M059J (cell line): ENCODE data around the gene HNRNPK. TPM values are rescaled to one million over a fixed set of nuclear protein-coding genes. Genes with fewer than 3 reads are reported as not detected.

Experiments
- DNase-seq: peaks from one replicate; pipeline ENCODE4 v3.0.0-alpha.2; 2012; ENCODE audit warnings: low read depth
- total RNA-seq: library from RNA; depleted of rRNA; stranded (reverse); fragments of >200 nt; shearing (Covaris generic); gene quantifications from 2 replicates; pipeline ENCODE4 v1.2.3, GENCODE V29; 2014; rRNA removed

Gene HNRNPK
- 632 and 762 TPM in 2 replicates for total RNA-seq

DNA sequence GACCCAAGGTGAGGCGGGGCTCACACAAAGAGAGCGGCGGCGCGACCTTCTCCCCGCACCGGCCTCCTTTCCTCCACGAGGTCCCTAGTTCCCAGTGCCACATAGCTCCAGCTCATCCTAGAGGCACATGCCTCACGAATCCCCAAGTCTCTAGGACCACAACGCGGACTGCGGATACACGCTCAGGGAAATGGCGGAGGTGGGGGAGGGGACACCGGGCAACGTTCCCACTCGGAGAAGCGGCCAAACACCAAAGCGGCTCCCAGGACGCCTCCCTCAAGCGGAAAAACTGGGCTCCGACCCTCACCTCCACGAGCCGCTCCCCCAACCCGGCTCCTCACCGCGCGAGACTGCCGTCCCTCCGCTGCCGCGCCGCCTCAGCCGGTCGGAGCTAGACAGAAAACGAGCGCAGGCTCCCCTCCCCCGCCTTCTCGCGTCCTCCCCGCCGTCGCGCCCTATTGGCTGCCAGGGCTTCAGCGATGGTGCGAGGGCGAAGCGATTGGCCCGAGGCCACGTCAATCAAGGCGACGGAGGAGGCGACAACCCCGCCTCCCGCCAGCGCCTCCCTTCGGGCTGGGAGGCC is at the start of gene HNRNPK:
TSS of gene HNRNPK (minus strand) at position 404 of the 583 bp plus-strand sequence. CDS start 1,963 bp downstream, outside the sequence.
- DNase-seq, result peak; percentile 96

DNA sequence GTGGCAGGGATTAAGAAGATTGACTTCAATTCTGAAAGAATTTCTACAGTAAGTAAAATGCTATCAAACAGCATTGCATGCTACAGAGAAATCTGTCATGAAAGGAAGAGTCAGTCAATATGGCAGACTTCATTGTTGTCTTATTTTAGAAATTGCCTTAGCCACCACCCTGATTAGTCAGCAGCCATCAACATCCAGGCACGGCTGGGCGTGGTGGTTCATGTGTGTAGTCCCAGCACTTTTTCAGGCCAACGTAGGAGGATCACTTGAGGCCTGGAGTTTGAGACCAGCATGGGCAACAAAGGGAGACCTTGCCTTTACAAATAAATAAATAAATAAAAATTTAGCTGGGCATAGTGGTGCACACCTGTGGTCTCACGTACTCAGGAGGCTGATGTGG is 47.2 kb upstream of the HNRNPK start:
- no peak for DNase-seq

DNA sequence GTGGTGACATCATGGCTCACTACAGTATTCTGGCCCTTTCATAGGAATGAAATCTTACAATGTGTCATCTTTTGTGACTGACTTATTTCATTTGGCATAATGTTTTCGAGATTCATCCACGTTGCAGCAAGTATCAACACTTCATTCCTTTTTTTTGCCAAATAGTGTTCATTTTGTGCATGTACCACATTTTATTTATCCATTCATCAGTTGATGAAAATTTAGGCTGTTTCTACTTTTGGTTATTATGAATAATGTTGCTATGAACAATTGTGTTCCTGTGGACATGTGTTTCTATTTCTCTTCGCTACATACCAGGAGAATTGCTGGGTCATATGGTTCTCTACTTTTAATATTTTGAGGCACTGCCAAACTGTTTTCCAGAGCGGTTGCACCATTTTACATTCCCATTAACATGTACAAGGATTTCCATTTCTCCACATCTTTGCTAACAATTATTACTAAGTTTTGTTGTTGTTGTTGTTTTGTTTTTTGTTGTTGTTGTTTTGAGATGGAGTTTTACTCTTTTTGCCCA is 44.1 kb upstream of the HNRNPK start:
- DNase-seq, result no peak

DNA sequence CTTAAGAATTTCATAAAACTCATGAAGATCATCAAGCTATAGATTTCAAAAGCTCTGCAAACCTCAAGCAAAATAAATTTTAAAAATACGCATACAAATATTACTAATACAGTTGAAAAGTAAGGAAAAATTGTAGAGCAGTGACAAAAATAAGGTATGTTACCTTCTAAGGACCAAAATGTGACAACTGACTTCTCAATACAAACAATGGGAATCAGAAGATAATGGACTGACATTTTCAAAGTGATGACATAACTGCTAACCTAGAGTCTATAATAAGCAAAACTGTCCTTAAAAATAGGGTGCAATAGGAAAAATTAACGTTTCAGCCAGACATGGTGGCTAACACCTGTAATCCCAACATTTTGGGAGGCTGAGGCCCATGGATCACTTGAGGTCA is 27.6 kb upstream of the HNRNPK start:
- no peak for DNase-seq

DNA sequence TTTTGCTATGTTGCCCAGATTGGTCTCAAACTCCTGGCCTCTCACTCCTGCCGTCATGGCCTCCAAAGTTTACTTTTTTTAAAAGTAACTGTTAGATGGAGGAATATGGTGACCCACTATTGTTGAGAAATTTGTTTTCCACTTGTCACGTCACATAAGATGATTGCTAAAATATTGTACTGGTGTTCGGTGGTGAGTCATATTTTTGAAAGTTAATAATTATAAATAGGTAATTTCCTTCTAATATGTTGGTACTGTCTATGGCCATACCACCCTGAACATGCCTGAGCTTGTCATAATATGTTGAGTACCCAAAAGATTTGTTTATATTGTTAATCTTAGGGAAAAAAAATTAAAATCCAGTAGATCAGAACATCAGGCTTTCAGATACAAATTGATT is 23.2 kb upstream of the HNRNPK start:
- DNase-seq, result no peak

DNA sequence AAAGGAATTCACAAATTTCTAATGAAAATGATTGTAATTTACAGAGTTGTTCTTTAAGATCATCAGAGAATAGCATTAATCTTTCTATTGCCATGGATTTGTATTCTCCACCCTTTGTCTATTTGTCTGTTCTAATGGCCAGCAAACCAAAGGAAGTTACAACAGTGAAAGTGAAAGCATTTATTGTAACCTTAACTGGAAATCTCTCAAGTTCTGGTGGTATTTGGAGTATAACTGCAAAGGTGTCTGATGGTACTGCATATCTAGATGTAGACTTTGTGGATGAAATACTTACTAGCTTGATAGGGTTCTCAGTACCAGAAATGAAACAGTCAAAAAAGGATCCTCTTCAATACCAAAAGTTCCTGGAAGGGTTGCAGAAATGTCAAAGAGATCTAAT is 22.3 kb upstream of the HNRNPK start:
- DNase-seq, result peak; percentile 25

DNA sequence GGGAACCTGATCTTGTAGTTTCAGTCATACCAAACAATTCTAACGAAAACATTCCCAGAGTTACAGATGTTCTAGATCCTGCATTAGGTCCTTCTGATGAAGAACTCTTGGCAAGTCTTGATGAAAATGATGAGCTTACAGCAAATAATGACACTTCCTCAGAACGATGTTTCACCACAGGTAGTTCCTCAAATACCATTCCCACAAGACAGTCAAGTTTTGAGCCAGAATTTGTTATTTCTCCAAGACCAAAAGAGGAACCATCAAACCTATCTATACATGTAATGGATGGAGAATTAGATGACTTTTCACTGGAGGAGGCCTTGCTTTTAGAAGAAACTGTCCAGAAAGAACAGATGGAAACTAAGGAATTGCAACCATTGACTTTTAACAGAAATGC is 21.6 kb upstream of the HNRNPK start:
- DNase-seq, result no peak

DNA sequence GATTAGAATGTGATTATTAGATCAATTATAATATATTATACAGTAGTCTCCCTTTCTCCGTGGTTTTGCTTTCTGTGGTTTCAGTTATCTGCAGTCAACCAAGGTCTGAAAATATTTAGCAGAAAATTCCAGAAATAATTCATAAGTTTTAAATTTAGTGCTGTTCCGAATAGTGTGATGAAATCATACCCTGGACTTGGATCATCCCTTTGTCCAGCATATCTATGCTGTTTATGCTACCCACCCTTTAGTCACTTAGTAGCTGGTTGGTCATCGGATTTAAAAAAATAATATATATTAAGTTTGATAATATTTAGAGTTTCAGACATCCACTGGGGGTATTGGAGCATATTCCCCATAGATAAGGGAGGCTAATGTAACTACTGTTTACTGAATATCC is 20.2 kb upstream of the HNRNPK start:
- DNase-seq, result no peak

DNA sequence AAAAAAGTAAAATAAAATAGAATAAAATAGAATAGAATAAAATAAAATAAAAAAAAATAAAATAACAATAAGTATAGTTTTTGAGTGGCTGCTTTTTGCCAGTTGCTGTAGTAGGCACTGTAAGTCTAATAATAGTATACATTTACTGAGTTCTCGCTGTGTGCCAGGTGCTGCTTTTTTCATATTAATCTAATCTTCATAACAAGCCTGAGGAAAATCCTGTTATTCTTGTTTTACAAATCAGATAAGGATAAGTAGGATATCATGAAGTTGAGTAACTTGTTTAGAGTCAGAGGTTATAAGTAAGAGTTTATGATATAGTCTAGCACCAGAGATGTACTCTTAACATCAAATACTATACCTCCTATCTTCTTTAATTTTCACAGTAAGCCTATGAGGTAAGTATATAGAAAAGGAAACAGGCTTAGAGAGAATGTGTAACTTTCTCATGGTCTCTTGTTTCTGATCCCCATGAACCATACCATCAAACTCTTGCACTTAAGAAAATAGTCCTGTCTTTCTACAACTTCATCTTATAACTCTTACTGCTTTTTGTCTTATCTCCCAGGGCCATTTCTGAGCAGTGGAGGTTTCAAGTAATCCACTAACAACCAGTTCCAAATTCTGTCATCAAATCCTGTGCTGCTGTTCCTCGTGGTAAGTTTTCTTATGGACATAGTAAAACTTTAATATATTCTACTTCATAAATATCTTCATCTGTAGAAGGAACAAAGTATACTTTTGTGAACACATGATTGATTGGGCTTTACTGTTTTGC is 19.3 kb upstream of the HNRNPK start:
- DNase-seq, result no peak

DNA sequence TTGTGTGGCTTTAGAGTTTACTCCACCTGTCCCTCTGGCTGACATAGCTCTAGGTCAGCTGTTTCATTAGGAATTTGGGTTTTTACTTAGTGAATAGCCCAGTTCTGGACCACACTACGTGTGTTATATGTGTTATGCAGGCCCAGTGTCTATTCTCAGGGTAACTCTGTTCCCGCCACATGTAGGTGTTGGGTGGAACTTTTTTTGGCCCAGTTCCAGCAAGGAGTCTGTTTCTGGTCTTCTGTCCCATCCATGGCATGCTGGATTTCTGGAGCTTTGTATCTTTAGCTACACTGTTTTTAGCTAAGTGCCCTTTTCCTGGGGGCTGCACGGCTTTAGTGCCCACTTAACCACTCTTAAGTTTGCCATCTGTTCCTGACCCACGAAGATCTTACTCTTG is 16.1 kb upstream of the HNRNPK start:
- no peak for DNase-seq

DNA sequence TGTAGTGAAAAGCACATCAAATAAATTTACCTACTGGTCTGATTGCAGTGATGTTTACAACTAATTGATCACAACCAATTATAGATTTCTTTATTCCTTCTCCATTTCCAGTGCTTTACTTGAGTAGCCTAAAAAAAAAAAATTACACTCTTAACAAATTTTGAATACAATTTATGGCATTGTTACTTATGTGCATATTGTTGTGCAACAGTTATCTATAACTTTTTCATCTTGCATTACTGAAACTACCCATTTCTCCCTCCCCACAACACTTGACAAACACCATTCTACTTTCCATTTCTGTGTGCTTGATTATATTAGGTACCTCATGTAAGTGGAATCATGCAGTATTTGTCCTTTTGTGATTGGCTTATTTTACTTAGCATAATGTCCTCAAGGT is 12.9 kb upstream of the HNRNPK start:
- no peak for DNase-seq

DNA sequence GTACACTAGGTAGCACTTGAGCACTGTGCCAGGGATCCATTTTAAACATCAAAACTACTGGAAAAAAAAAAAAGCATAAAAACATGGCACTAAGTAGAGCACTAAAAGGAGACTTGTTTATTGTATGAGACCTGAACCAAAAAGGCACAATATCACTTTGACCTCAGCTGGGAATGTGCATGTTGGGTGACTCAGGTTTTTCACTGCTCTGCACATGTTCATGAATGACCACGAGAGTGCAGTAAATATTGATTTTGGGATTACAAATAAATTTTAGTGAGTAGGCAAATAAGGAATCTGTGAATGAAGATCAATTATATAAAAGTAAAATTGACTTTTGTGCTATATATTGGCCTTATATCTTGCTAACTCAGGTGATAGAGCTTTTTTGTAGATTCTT is 12.4 kb upstream of the HNRNPK start:
- DNase-seq, result peak; percentile 38

DNA sequence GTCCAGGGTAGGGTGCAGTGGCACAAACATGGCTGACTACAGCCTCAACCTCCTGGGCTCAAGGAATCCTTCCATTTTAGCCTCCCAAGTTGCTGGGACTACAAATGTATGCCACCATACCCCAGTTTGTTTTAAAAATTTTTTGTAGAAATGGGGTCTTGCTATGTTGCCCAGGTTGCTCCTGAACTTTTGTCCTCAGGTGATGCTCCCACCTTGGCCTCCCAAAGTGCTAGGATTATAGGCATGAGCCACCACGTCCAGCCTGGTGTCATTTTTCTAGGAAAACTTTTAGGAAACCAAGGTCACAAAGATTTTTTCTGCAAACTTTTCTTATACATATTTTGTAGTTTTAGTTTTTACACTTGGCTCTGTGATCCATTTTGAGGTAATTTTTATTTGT is 11.3 kb upstream of the HNRNPK start:
- DNase-seq, result no peak

DNA sequence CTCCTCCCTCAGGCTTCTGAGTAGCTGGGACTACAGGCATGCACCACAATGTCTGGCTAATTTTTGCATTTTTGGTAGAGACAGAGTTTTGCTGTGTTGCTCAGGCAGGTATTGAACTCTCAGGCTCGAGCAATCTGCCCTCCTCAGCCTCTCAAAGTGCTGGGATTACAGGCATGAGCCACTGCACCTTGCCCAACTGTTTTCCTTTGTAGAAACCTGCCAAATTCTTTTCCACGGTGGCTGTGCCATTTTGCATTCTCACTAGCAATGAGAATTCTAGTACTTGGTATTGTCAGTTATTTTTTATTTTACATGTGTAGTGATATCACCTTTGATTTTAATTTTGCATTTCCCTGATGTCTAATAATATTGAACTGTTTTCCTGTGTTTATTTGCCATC is 8.4 kb upstream of the HNRNPK start:
- DNase-seq, result no peak

DNA sequence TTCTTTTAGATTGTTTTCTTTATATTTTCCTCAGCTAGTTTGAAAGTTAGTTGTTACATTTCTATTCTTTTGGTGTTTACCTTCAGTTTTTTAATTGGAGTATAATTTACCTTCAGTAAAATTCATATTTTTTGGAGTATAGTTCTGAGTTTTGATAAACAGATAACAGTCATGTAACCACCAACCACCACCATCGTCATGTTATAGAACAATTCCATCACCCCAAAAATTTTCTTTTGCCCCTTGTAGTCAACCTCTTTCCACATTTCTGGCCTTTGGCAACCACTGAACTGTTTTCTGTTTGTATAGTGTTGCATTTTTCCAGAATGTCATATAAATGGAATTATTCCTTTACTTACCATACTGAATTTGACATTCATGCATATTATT is 7.4 kb upstream of the HNRNPK start:
- DNase-seq, result no peak

DNA sequence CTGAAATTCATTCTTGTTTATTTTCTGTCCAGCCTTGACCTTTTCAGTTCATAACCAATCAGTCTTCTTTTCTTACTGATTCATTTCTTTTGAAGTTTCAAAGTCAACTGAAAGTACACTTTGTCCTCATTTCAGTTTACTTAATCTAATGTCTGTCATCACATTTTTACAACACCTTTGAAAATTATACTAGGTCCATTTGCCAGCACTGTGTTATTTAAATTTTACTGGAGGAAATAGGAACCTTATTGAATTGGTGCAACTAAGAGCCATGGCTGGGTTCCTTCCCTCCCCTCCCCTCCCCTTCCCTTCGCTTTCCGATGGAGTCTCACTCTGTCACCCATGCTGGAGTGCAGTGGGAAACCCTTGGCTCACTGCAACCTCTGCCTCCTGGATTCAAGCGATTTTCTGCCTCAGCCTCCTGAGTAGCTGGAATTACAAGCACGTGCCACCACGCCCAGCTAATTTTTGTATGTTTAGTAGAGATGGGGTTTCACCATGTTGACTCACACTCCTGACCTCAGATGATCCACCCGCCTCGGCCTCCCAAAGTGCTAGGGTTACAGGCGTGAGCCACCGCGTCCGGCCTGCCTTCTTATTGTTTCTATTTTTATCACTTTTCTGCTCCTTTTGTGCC is 6.9 kb upstream of the HNRNPK start:
- DNase-seq, result peak; percentile 58

DNA sequence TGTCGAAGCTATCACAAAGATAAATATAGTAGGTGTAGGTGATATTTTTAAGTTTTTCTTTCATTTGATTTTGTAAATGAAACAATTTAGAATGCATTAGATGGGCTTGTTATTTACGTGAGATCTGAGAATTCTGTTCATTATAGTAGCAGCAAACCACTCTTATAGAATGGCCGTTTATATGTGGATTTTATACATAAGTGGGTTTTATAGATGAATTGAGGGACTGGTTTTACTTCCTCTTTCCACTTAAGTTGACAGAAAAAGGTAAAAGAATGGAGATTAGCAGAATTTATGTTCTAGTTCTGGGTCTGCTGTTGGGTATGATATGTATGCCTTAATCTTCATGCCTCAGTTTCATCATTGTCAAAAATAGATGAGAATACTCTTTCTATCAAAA is 6.2 kb upstream of the HNRNPK start:
- DNase-seq, result no peak

DNA sequence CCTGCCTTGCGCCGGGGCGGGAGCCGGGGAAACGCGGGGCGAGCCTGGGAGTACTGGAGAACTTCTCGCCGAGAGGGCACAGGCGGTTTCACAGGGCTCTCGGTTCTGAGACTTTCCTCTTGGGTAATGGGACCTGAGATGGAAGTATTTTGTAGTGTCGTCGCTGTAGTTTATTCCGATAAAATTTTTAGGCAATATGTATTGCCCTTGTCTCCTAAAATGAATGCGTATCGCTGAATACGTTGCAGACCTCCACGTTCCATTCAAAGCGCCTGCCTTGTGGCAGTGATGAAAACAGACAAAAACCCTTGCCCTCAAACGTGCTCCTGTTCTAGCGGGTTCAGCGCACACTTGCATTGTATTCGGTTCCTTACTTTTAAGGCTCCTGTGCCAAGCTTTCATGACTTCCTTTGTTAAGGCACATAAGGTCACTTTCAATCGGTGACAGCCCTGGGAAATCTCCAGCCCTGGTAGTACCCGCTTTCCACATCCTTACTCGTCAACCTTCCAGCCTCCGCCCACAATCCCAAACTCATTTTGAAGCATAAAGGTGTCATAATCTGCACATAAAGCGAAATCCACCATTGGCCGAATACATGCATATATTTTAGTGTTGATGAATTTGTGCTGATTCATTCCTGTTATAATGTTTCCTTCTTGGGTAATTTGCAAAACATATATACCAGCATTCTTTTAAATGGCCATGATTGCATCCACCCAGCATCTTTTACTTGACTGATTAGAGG is 1.3 kb upstream of the HNRNPK start:
- peak; percentile 66 for DNase-seq

DNA sequence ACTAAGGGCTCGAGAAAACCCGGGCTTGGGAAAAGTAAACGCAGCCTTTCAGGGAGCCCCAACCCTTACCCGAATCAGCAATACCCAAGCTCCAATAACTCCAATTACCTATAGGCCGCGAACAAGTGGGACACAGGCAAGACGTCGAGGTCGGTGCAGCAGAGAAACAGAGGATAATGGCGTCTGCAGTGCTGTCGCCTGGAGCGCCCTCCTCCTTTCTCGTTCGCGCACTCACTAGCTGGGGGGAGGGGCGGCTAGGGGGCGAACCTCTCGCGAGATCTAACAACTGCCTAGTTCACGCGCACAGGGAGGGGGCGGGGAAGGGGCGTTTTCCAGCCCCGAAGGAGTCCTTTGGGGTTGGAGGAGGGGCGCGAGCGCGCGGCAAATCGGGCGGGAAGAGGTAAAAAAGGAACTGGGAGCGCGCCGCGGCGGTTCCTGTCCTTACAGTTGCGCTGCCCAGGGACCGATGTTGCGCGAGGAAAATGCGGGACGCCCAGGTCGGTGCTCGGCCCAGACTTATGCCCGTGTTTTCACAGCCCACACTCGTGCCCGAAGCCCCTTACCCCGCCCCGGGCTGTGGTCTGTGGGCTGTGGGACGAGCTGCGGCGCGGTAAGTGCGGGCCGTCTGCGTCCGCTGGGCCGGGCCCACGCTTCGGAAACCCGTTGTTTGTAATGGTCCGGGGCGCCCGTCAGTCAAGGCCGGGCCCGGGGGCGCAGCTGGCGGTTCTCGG is 545 bp upstream of the HNRNPK start, which contains the start of gene RMI1:
TSS of gene RMI1 (plus strand) at position 411 of the 731 bp plus-strand sequence. CDS start 20,182 bp downstream, outside the sequence.
- peak; percentile 98 for DNase-seq

DNA sequence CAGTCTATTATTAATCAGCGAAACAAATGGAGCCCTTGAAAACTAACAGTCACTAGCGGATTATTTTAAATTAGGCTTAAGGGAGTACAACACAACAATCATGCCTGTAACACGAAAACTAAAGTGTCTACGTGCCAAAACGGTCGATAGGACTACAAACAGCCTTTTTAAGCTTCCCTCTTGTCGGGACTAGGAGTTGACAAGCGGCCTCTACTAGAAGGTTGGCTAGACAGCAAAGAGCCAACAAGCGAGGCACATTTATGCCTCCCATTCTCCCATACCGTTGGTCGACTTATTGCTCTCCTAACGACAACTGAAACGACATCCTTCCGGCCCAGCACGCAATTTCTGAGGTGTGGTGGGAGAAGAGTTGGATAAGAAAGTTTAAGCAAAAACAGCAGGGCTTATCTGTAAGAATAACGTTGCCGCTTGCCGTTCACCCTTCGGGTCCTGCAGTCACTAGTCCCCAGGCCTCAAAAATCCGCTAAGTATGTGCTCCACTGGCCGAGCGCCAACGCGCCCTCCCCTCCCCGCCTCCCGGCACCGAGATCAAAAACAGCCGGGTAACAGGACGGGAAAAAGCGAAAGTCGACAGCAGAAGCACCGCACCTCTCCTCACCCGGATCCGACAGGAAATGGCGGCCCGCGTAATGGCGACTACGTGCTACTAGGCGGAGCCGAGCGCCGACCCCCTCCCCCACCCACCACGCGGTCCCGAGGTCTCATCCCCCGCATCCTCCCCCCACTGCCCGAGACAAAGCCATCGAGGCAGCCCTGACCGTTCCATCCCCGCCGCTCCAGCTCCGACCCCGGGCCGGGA is 813 bp downstream of the HNRNPK start:
- DNase-seq, result peak; percentile 82
